H9 (cell line): ENCODE data around the gene ZNF853. TPM values are rescaled to one million over a fixed set of nuclear protein-coding genes. Genes with fewer than 3 reads are reported as not detected.

Experiments used
- DNase-seq: peaks from one replicate; pipeline ENCODE4 v3.0.0-alpha.2; 2017
- H2AFZ ChIP-seq: one replicate; pipeline ENCODE4 v1.6.1; 2013; ENCODE audit warnings: mild to moderate bottlenecking, low read length, control low read depth, moderate library complexity
- H2AK5ac ChIP-seq: 2 replicates; pipeline ENCODE4 v1.6.1; 2013; ENCODE audit warnings: low read length, control low read depth, mixed read lengths; ENCODE audit not compliant: insufficient read length
- H2BK120ac ChIP-seq: one replicate; pipeline ENCODE4 v1.6.1; 2013; ENCODE audit warnings: low read depth, mild to moderate bottlenecking, low read length, control low read depth, inconsistent platforms; ENCODE audit not compliant: poor library complexity, severe bottlenecking
- H2BK12ac ChIP-seq: 2 replicates; pipeline ENCODE4 v1.6.1; 2013; ENCODE audit warnings: low read length, control low read depth, mixed read lengths, low read depth; ENCODE audit not compliant: insufficient read length
- H2BK15ac ChIP-seq: 2 replicates; pipeline ENCODE4 v1.6.1; 2013; ENCODE audit warnings: low read depth, low read length, control low read depth
- H2BK20ac ChIP-seq: one replicate; pipeline ENCODE4 v1.6.1; 2013; ENCODE audit warnings: low read depth, mild to moderate bottlenecking, low read length, control low read depth, inconsistent platforms; ENCODE audit not compliant: poor library complexity, severe bottlenecking
- H2BK5ac ChIP-seq: 2 replicates; pipeline ENCODE4 v1.6.1; 2013; ENCODE audit warnings: low read length, control low read depth, mixed read lengths; ENCODE audit not compliant: insufficient read length
- H3K14ac ChIP-seq: 2 replicates; pipeline ENCODE4 v1.6.1; 2013; ENCODE audit warnings: low read length, control low read depth; ENCODE audit not compliant: insufficient read depth
- H3K18ac ChIP-seq: 2 replicates; pipeline ENCODE4 v1.6.1; 2013; ENCODE audit warnings: low read depth, mild to moderate bottlenecking, mixed read lengths, low read length, control low read depth; ENCODE audit not compliant: insufficient read length
- H3K23ac ChIP-seq: 2 replicates; pipeline ENCODE4 v1.6.1; 2013; ENCODE audit warnings: low read length, control low read depth, mixed read lengths, low read depth; ENCODE audit not compliant: insufficient read length
- H3K23me2 ChIP-seq: 2 replicates; pipeline ENCODE4 v1.6.1; 2013; ENCODE audit warnings: low read depth, mild to moderate bottlenecking, mixed read lengths, low read length, control low read depth; ENCODE audit not compliant: insufficient read length, poor library complexity, severe bottlenecking
- H3K27ac ChIP-seq: 2 replicates; pipeline ENCODE4 v1.5.1; 2013; ENCODE audit warnings: low read length, control low read depth, mixed read lengths, low read depth; ENCODE audit not compliant: insufficient read length
- H3K27me3 ChIP-seq: 2 replicates; pipeline ENCODE4 v1.6.1; 2013; ENCODE audit warnings: low read length, control low read depth, inconsistent platforms; ENCODE audit not compliant: insufficient read depth
- H3K4ac ChIP-seq: 2 replicates; pipeline ENCODE4 v1.6.1; 2013; ENCODE audit warnings: low read depth, mild to moderate bottlenecking, control low read depth, inconsistent platforms, low read length, moderate library complexity
- H3K4me1 ChIP-seq: 2 replicates; pipeline ENCODE4 v1.6.1; 2013; ENCODE audit warnings: low read length, control low read depth, inconsistent platforms; ENCODE audit not compliant: insufficient read depth
- H3K4me2 ChIP-seq: 2 replicates; pipeline ENCODE4 v1.6.1; 2013; ENCODE audit warnings: low read length, control low read depth, mixed read lengths; ENCODE audit not compliant: insufficient read length, insufficient read depth
- H3K56ac ChIP-seq: 2 replicates; pipeline ENCODE4 v1.6.1; 2013; ENCODE audit warnings: low read depth, mild to moderate bottlenecking, mixed read lengths, low read length, control low read depth; ENCODE audit not compliant: insufficient read length
- H3K79me1 ChIP-seq: 2 replicates; pipeline ENCODE4 v1.6.1; 2013; ENCODE audit warnings: low read depth, mild to moderate bottlenecking, moderate library complexity, low read length, control low read depth, inconsistent platforms; ENCODE audit not compliant: insufficient read depth, poor library complexity, severe bottlenecking
- H3K79me2 ChIP-seq: 2 replicates; pipeline ENCODE4 v1.6.1; 2013; ENCODE audit warnings: low read length, control low read depth, inconsistent platforms; ENCODE audit not compliant: insufficient read depth
- H3K9ac ChIP-seq: 2 replicates; pipeline ENCODE4 v1.6.1; 2013; ENCODE audit warnings: low read length, control low read depth, mixed read lengths; ENCODE audit not compliant: insufficient read length; ENCODE audit errors: extremely low read depth
- H3K9me3 ChIP-seq: one replicate; pipeline ENCODE4 v1.6.1; 2013; ENCODE audit warnings: low read depth, low read length, inconsistent platforms; ENCODE audit not compliant: control insufficient read depth
- H3T11ph ChIP-seq: one replicate; pipeline ENCODE4 v1.6.1; 2013; ENCODE audit warnings: mild to moderate bottlenecking, low read length, control low read depth, inconsistent platforms
- H4K20me1 ChIP-seq: one replicate; pipeline ENCODE4 v1.6.1; 2013; ENCODE audit not compliant: control insufficient read depth, insufficient read length, insufficient read depth
- H4K5ac ChIP-seq: 2 replicates; pipeline ENCODE4 v1.6.1; 2013; ENCODE audit warnings: low read depth, mild to moderate bottlenecking, mixed read lengths, low read length, control low read depth; ENCODE audit not compliant: insufficient read length
- H4K8ac ChIP-seq: replicated peaks from 2 replicates; pipeline ENCODE4 v1.6.1; 2013; ENCODE audit warnings: low read length, control low read depth, mixed read lengths, low read depth; ENCODE audit not compliant: insufficient read length
- H4K91ac ChIP-seq: 2 replicates; pipeline ENCODE4 v1.6.1; 2013; ENCODE audit warnings: low read depth, mild to moderate bottlenecking, moderate library complexity, mixed read lengths, low read length, control low read depth; ENCODE audit not compliant: insufficient read length
- H3K27ac Mint-ChIP-seq, 3 experiments: 2 replicates in 2 of 3; 3 replicates in 1 of 3; pipeline ENCODE4 v1.8.0; 2020 to 2021; ENCODE audit warnings: mixed read lengths in 3 of 3, mild to moderate bottlenecking in 1 of 3, moderate library complexity in 1 of 3
- H3K27me3 Mint-ChIP-seq: 2 replicates; pipeline ENCODE4 v1.8.0; 2021; ENCODE audit warnings: low read depth, mild to moderate bottlenecking, moderate library complexity, mixed read lengths
- H3K36me3 Mint-ChIP-seq, 3 experiments: 2 replicates in 2 of 3; 3 replicates in 1 of 3; pipeline ENCODE4 v1.8.0; 2020 to 2021; ENCODE audit warnings: low read depth in 3 of 3, mixed read lengths in 3 of 3; ENCODE audit not compliant: insufficient read depth in 1 of 3
- H3K4me1 Mint-ChIP-seq, 2 experiments: 2 replicates each; pipeline ENCODE4 v1.8.0; 2020; ENCODE audit warnings: mixed read lengths in 2 of 2
- H3K4me3 Mint-ChIP-seq, 2 experiments: 2 replicates in 1 of 2; 3 replicates in 1 of 2; pipeline ENCODE4 v1.8.0; 2020 to 2021; ENCODE audit warnings: mild to moderate bottlenecking in 2 of 2, mixed read lengths in 2 of 2, moderate library complexity in 1 of 2
- H3K9me3 Mint-ChIP-seq, 2 experiments: 2 replicates in 1 of 2; 3 replicates in 1 of 2; pipeline ENCODE4 v1.8.0; 2020; ENCODE audit warnings: mild to moderate bottlenecking in 2 of 2, mixed read lengths in 2 of 2, moderate library complexity in 1 of 2
- CTCF ChIP-seq: fragments of 200-600 bp; sonication (generic); conservative IDR thresholded peaks from 3 replicates; pipeline ENCODE4 v1.8.0; 2021; ENCODE audit warnings: antibody characterized with exemption, mild to moderate bottlenecking
- WGBS: extraction: QIAGEN DNeasy Blood & Tissue Kit; methylation state at CpG from one replicate; pipeline ENCODE4 v1.1.7; 2013; ENCODE audit warnings: missing lambda C conversion rate, low lambda C conversion rate, mixed read lengths; ENCODE audit not compliant: insufficient read length; ENCODE audit errors: extremely low coverage; 5-methylcytosine and 5-hydroxymethylcytosine counted together
- total RNA-seq: library from RNA; stranded (reverse); gene quantifications from 2 replicates; pipeline ENCODE4 v1.2.1, GENCODE V29; 2021

Gene ZNF853
- total RNA-seq, 1 experiment from 2014 or later: 9.6 TPM

DNA sequence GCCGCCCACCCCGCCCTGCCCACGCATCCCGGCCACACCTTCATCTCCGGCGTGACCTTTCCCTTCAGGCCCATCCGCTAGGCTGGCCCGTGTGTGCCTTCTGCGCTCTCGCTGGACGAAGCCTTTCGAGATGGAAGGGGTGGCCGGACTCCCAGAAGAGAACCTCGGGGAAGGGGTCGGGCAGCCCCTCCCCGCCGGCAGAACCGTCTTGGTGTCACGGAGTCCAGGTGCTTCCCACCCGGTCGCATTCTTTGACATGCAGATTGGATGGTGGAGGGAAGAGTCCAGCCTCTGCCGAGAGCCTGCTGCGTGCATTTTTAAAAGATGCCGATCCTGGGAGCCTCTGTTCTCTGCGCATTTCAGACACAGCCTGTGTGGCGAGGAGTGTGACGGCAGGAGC is 7.3 kb upstream of the ZNF853 start:
- Histone ChIP-seq H3K9ac (no peak overlapping the region), H3K18ac (no peak overlapping the region)

More for the DNA sequence above, 7.3 kb upstream of the ZNF853 start:
- Histone ChIP-seq H3K23me2 (no peaks in the 10 kb centered on the region), H3K4me1 (no peaks in the 10 kb centered on the region), H4K5ac (no peak overlapping the region), H3K56ac (no peak overlapping the region), H2AK5ac (no peak overlapping the region), H2BK15ac (no peak overlapping the region), H2BK12ac (no peak overlapping the region), H3K79me2 (no peaks in the 10 kb centered on the region), H2BK5ac (no peak overlapping the region), H4K8ac (no peak overlapping the region), H3K9me3 (no peaks in the 10 kb centered on the region), H3K23ac (no peak overlapping the region), H3K27me3 (no peaks in the 10 kb centered on the region), H4K91ac (no peak overlapping the region), H3T11ph (no peak overlapping the region), H3K79me1 (no peaks in the 10 kb centered on the region), H2BK20ac (no peak overlapping the region), H4K20me1 (no peaks in the 10 kb centered on the region), H3K4me2 (no peak overlapping the region), H3K27ac (no peak overlapping the region), H2BK120ac (no peak overlapping the region), H2AFZ (no peak overlapping the region), H3K14ac (no peak overlapping the region; the same call in 1 of the 2 replicates), H3K4ac (no peak overlapping the region)
- Mint-ChIP-seq H3K36me3 (peaks cover 6 to 43% (median 29%) of the 10 kb centered on the region in 3 experiments; a peak in 6 of 7 replicates), H3K27me3 (no peaks in the 10 kb centered on the region; the same call in 1 of the 2 replicates), H3K9me3 (no peaks in the 10 kb centered on the region; a peak in 1 of 5 replicates), H3K4me1 (no peaks in the 10 kb centered on the region), H3K27ac (no peak overlapping the region), H3K4me3 (no peak overlapping the region)
- no CpG with 5 or more reads among the region's 27 CpGs for WGBS
- no peak for DNase-seq
- TF ChIP-seq CTCF: no peak
